OCI-LY7 (cell line): Measurements from ENCODE around the gene RITA1.
"Not testable (repeated sequence)": the region's sequence is repeated elsewhere in the genome, so short reads cannot be mapped to it uniquely, and the experiment has no call there.

Experiments
- EZH2phosphoT487 ChIP-seq: fragments of 200-600 bp; sonication (generic); IDR thresholded peaks from 2 replicates; pipeline ENCODE4 v1.6.1; 2018; ENCODE audit warnings: low read depth, borderline replicate concordance, mild to moderate bottlenecking, mixed run types, antibody characterized with exemption, low read length, moderate library complexity, mixed read lengths
- TF ChIP-seq, protein P1 (sequence below): fragments of 200-600 bp; sonication (generic); conservative IDR thresholded peaks from 2 replicates; pipeline ENCODE4 v1.5.1; 2014; ENCODE audit warnings: mild to moderate bottlenecking, antibody characterized with exemption, low read length, moderate library complexity, mixed read lengths

DNA sequence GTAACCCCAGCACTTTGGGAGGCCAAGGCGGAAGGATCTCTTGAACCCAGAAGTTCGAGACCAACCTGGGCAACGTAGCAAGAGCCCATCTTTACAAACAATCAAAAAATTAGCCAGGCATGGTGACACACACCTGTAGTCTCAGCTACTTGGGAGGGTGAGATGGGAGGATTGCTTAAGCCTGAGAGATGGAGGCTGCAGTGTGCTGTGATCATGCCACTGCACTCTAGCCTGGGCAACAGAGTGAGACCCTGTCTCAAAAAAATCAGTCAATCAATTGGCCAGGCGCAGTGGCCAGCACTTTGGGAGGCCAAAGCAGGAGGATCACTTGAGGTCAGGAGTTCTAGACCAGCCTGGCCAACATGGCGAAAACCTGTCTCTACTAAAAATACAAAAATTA lies 21.3 kb downstream of the RITA1 start:
- TF ChIP-seq, protein P1, sequence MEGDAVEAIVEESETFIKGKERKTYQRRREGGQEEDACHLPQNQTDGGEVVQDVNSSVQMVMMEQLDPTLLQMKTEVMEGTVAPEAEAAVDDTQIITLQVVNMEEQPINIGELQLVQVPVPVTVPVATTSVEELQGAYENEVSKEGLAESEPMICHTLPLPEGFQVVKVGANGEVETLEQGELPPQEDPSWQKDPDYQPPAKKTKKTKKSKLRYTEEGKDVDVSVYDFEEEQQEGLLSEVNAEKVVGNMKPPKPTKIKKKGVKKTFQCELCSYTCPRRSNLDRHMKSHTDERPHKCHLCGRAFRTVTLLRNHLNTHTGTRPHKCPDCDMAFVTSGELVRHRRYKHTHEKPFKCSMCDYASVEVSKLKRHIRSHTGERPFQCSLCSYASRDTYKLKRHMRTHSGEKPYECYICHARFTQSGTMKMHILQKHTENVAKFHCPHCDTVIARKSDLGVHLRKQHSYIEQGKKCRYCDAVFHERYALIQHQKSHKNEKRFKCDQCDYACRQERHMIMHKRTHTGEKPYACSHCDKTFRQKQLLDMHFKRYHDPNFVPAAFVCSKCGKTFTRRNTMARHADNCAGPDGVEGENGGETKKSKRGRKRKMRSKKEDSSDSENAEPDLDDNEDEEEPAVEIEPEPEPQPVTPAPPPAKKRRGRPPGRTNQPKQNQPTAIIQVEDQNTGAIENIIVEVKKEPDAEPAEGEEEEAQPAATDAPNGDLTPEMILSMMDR, result not testable (repeated sequence)
- TF ChIP-seq EZH2phosphoT487, result not testable (repeated sequence)
